Trophoblast cell (in vitro differentiated cells and primary cell): ENCODE measurements around the gene CPB2.
A peak's percentile ranks its signal among the peaks of the same experiment; 100 is the strongest.

ENCODE experiments used
- DNase-seq, 2 donors: peaks; one replicate each; pipeline ENCODE4 v3.0.0-alpha.2; 2016
- H2AFZ ChIP-seq: 2 replicates; pipeline ENCODE4 v1.6.1; 2013; ENCODE audit warnings: low read length, moderate library complexity, mild to moderate bottlenecking; ENCODE audit not compliant: insufficient read depth, poor library complexity
- H2AK5ac ChIP-seq: 2 replicates; pipeline ENCODE4 v1.6.1; 2013; ENCODE audit warnings: mild to moderate bottlenecking, low read length
- H2BK120ac ChIP-seq: 2 replicates; pipeline ENCODE4 v1.6.1; 2013; ENCODE audit warnings: low read length, mild to moderate bottlenecking, moderate library complexity; ENCODE audit not compliant: insufficient read depth, poor library complexity
- H2BK12ac ChIP-seq: 2 replicates; pipeline ENCODE4 v1.6.1; 2013; ENCODE audit warnings: mild to moderate bottlenecking, low read length, moderate library complexity
- H2BK5ac ChIP-seq: 2 replicates; pipeline ENCODE4 v1.6.1; 2013; ENCODE audit warnings: low read length, low read depth, moderate library complexity, mild to moderate bottlenecking; ENCODE audit not compliant: poor library complexity
- H3K14ac ChIP-seq: 2 replicates; pipeline ENCODE4 v1.6.1; 2013; ENCODE audit warnings: mild to moderate bottlenecking, low read length
- H3K18ac ChIP-seq: 2 replicates; pipeline ENCODE4 v1.6.1; 2013; ENCODE audit warnings: mild to moderate bottlenecking, low read length
- H3K23ac ChIP-seq: 2 replicates; pipeline ENCODE4 v1.6.1; 2013; ENCODE audit warnings: low read length
- H3K27ac ChIP-seq: 2 replicates; pipeline ENCODE4 v1.5.1; 2013; ENCODE audit warnings: low read depth, mild to moderate bottlenecking, inconsistent platforms, low read length, moderate library complexity
- H3K27me3 ChIP-seq: 2 replicates; pipeline ENCODE4 v1.6.1; 2013; ENCODE audit warnings: inconsistent platforms, mild to moderate bottlenecking, low read length, moderate library complexity; ENCODE audit not compliant: insufficient read depth
- H3K36me3 ChIP-seq, 2 experiments: 1 replicate in 1 of 2; 2 replicates in 1 of 2; pipeline ENCODE4 v1.6.1; 2013; ENCODE audit warnings: low read length in 2 of 2, mild to moderate bottlenecking in 2 of 2, moderate library complexity in 1 of 2; ENCODE audit not compliant: insufficient read depth in 2 of 2, control insufficient read depth in 1 of 2
- H3K4ac ChIP-seq: 2 replicates; pipeline ENCODE4 v1.6.1; 2013; ENCODE audit warnings: low read depth, mild to moderate bottlenecking, low read length, moderate library complexity
- H3K4me1 ChIP-seq, 2 experiments: 1 replicate in 1 of 2; 2 replicates in 1 of 2; pipeline ENCODE4 v1.6.1; 2013; ENCODE audit warnings: low read length in 2 of 2, mild to moderate bottlenecking in 2 of 2, moderate library complexity in 1 of 2; ENCODE audit not compliant: insufficient read depth in 2 of 2, control insufficient read depth in 1 of 2
- H3K4me2 ChIP-seq: 2 replicates; pipeline ENCODE4 v1.6.1; 2013; ENCODE audit warnings: inconsistent platforms, mild to moderate bottlenecking, low read length, moderate library complexity
- H3K4me3 ChIP-seq: 2 replicates; pipeline ENCODE4 v1.5.1; 2013; ENCODE audit warnings: mild to moderate bottlenecking, low read depth, low read length, inconsistent platforms
- H3K79me1 ChIP-seq: one replicate; pipeline ENCODE4 v1.6.1; 2013; ENCODE audit warnings: low read length
- H3K79me2 ChIP-seq: 2 replicates; pipeline ENCODE4 v1.6.1; 2013; ENCODE audit warnings: low read length, mild to moderate bottlenecking; ENCODE audit not compliant: control insufficient read depth, insufficient read depth, poor library complexity
- H3K9ac ChIP-seq: 2 replicates; pipeline ENCODE4 v1.6.1; 2013; ENCODE audit warnings: mild to moderate bottlenecking, low read length
- H3K9me3 ChIP-seq: 2 replicates; pipeline ENCODE4 v1.6.1; 2013; ENCODE audit warnings: low read depth, mild to moderate bottlenecking, control low read depth, inconsistent platforms, low read length; ENCODE audit not compliant: insufficient read depth
- H4K12ac ChIP-seq: 2 replicates; pipeline ENCODE4 v1.6.1; 2013; ENCODE audit warnings: low read depth, mild to moderate bottlenecking, low read length, moderate library complexity
- H4K8ac ChIP-seq: 2 replicates; pipeline ENCODE4 v1.6.1; 2013; ENCODE audit warnings: low read depth, mild to moderate bottlenecking, low read length, moderate library complexity
- H4K91ac ChIP-seq: one replicate; pipeline ENCODE4 v1.6.1; 2013; ENCODE audit warnings: low read depth, mild to moderate bottlenecking, low read length, moderate library complexity
- WGBS: extraction: QIAGEN DNeasy Blood & Tissue Kit; methylation state at CpG from one replicate; pipeline ENCODE4 v1.1.7; 2013; ENCODE audit warnings: missing lambda C conversion rate; ENCODE audit not compliant: insufficient read length, insufficient coverage; ENCODE audit errors: extremely low coverage; 5-methylcytosine and 5-hydroxymethylcytosine counted together

The CPB2 gene

DNA sequence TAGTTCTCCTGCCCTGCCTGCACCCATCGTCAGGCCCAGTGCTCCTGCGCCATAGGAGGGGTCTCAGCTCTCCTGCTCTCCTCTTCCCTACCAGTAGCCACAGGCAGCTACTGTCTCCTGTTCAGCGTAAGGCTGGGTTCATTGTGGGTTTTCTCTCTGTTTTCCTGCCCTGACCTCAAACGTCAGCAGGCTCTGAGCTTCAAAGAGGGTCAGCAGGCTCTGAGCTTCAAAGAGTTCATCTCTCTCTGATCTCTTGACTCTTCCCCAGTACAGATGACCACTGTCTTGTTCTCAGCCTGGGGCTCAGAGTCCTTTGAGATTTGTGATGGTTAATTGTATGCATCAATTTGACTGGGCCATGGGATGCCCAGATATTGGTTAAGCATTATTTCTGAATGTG lies 4.6 kb upstream of the CPB2 start:
- no peak overlapping the region for H4K12ac ChIP-seq
- no peaks in the 10 kb centered on the region for H3K9me3 ChIP-seq
- no peaks in the 10 kb centered on the region for H3K36me3 ChIP-seq
- WGBS: no CpG with 5 or more reads among the region's 4 CpGs
- H2AK5ac ChIP-seq: no peak overlapping the region
- H4K8ac ChIP-seq: no peak overlapping the region
- no peak overlapping the region for H2BK120ac ChIP-seq
- no peak overlapping the region for H2BK12ac ChIP-seq
- no peak overlapping the region for H3K14ac ChIP-seq
- no peaks in the 10 kb centered on the region for H3K27me3 ChIP-seq
- no peak overlapping the region for H3K4ac ChIP-seq
- H4K91ac ChIP-seq: no peak overlapping the region
- H3K9ac ChIP-seq: no peak overlapping the region
- H3K4me1 ChIP-seq: peaks cover 0 to 3% of the 10 kb centered on the region in 2 experiments
- H3K79me2 ChIP-seq: no peaks in the 10 kb centered on the region
- no peak overlapping the region for H3K23ac ChIP-seq
- DNase-seq: no peak
- H3K4me3 ChIP-seq: no peak overlapping the region
- H3K79me1 ChIP-seq: peaks cover 2% of the 10 kb centered on the region
- H2AFZ ChIP-seq: no peak overlapping the region
- no peak overlapping the region for H3K4me2 ChIP-seq
- H3K18ac ChIP-seq: no peak overlapping the region
- no peak overlapping the region for H2BK5ac ChIP-seq
- no peak overlapping the region for H3K27ac ChIP-seq

DNA sequence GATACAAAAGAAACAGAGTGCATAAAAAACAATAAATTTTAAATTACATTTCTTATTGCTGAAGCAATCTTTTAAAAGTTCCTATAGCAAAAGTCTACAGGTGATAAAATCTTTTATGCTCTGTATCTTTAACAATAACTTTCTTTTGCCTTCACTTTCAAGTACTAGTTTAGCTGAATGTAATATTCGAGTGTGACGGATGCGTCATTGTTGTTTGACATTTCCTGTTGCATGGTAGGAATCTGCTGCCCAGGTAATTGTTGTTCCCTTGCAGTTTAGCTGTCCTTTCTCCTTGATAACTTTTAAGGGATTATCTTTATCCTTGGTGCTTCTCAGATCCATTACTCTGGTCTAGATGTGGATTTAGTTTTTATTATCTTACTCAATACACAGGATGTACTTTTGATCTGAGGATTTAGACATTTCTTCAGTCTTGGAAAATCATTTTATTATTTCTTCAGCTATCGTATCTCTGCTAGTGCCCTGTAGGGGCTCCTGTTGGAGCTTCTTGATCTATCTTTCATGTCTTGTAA lies 2.1 kb upstream of the CPB2 start:
- Histone ChIP-seq H3K14ac (no peak overlapping the region), H3K27me3 (no peaks in the 10 kb centered on the region), H2BK12ac (no peak overlapping the region), H3K9me3 (no peaks in the 10 kb centered on the region), H3K4me2 (no peak overlapping the region), H4K91ac (no peak overlapping the region), H3K18ac (no peak overlapping the region), H2BK120ac (no peak overlapping the region), H4K12ac (no peak overlapping the region), H3K9ac (no peak overlapping the region), H2AK5ac (no peak overlapping the region), H3K4me1 (peaks cover 0 to 3% of the 10 kb centered on the region in 2 experiments), H3K4me3 (no peak overlapping the region), H2AFZ (no peak overlapping the region), H3K27ac (no peak overlapping the region), H2BK5ac (no peak overlapping the region), H3K79me1 (peaks cover 2% of the 10 kb centered on the region), H3K23ac (no peak overlapping the region), H4K8ac (no peak overlapping the region), H3K36me3 (no peaks in the 10 kb centered on the region), H3K79me2 (no peaks in the 10 kb centered on the region), H3K4ac (no peak overlapping the region)
- peak in 1 of 2 donors; percentile 25 for DNase-seq
- no CpG with 5 or more reads among the region's 4 CpGs for WGBS

DNA sequence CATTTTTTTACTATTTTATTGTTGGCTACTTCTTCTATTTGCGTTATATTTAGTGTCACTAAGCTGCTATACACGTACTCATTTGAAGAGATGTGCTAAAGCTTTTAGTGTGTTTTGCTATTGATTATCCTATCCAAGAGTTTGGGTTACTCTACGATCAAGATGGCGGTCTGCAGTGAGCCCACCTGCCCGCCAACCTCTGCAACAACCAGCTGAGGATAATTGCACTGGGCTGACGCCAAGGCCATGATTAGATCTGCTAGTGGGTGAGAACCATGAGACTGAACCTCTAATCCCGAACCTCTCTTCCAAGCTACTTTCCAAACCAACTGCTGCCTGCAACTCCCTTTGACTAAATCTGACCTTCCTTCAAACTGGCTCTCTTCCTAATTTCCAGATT lies 1.8 kb downstream of the CPB2 start:
- Histone ChIP-seq H2BK12ac (no peak overlapping the region), H3K27ac (no peak overlapping the region), H3K79me2 (no peaks in the 10 kb centered on the region), H2BK120ac (no peak overlapping the region), H2BK5ac (no peak overlapping the region), H4K12ac (no peak overlapping the region), H4K91ac (no peak overlapping the region), H3K79me1 (peaks cover 2% of the 10 kb centered on the region), H3K4me2 (no peak overlapping the region), H3K4ac (no peak overlapping the region), H2AK5ac (no peak overlapping the region), H3K23ac (peak overlapping the region; percentile 2), H3K4me3 (no peak overlapping the region), H3K4me1 (peaks cover 0 to 3% of the 10 kb centered on the region in 2 experiments), H3K9ac (no peak overlapping the region), H3K27me3 (no peaks in the 10 kb centered on the region), H3K36me3 (no peaks in the 10 kb centered on the region), H2AFZ (no peak overlapping the region), H4K8ac (no peak overlapping the region), H3K18ac (no peak overlapping the region), H3K14ac (no peak overlapping the region), H3K9me3 (no peaks in the 10 kb centered on the region)
- WGBS: no CpG with 5 or more reads among the region's 7 CpGs
- DNase-seq: no peak

DNA sequence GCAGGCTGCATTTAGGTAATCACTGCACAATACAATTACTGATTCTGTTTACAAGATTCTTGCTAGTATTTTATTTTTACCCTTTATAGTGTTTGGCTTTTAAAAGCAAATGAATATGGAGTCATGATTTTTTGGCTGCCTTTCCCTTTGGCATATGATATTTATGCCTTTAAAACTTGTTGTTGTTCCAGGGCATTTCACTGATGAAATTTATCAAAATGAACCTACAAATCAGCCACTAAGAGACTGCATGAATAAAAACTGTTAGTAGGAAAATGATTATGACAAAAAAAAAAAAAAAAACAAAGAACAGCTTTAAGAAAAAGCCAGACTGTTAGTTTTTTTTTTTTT lies 2.6 kb downstream of the CPB2 start:
- H3K4me3 ChIP-seq: no peak overlapping the region
- H3K14ac ChIP-seq: no peak overlapping the region

More for the DNA sequence above, 2.6 kb downstream of the CPB2 start:
- DNase-seq: no peak
- Histone ChIP-seq H3K9me3 (no peaks in the 10 kb centered on the region), H3K18ac (no peak overlapping the region), H2BK120ac (no peak overlapping the region), H2BK12ac (no peak overlapping the region), H3K4me1 (peaks cover 0 to 3% of the 10 kb centered on the region in 2 experiments), H3K79me2 (no peaks in the 10 kb centered on the region), H4K12ac (no peak overlapping the region), H3K27ac (no peak overlapping the region), H3K9ac (no peak overlapping the region), H3K79me1 (no peaks in the 10 kb centered on the region), H4K91ac (no peak overlapping the region), H3K23ac (no peak overlapping the region), H4K8ac (no peak overlapping the region), H3K36me3 (no peaks in the 10 kb centered on the region), H3K4me2 (no peak overlapping the region), H3K4ac (no peak overlapping the region), H2BK5ac (no peak overlapping the region), H2AK5ac (no peak overlapping the region), H3K27me3 (no peaks in the 10 kb centered on the region), H2AFZ (no peak overlapping the region)
